ENCODE measurements around the gene GP2.

Gene GP2

DNA sequence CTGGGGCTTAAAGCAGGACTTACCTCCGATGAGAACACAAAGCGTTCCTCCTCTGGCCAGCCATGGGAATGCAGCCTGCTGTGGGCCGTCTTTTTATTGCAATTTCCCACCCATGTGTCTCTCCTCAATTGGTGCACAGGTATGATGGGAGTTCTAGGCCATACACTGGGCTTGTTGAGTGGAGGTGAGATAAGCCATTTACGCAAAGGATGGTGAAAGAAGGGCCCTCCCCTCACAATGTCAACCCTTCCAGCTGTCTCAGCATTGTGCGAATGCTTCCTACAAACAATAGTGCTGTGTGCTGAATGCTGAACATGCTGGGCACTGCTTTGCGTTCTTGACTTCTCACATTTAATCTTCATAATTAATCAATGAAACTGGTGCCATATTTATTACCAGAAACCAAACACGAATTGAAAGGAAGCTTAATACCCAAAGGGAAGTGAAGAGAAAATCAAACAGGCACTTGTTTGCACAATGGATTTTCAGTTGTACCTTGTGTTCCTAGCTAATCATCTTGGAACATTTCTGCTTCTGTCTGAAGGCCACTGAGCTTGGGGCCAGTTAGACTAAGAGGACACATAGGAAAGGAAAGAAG is at the start of gene GP2:
GP2 (minus strand) TSS at position 70 of the 598 bp plus-strand sequence. CDS start 1,082 bp downstream, outside the sequence.
- DNase-seq: no peak

DNA sequence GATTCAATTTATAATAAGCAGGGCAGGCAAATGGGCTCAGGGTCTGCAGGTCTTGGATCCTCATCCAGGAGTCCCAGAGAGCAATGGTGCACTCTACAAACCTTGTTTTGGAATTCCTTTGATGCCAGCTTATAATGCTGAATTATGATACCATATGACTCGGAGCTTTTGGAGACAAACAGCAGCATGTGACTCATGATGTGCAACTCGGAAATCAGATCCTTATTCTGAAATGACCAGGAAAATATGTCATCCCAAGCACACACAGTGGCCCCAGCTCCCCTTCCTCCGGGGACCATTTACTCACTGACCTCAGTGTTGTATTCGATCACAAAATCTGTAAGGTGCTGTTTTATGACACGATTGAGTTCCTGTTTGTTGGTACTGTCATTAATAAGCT is 45.4 kb upstream of the GP2 start:
- no peak for DNase-seq

DNA sequence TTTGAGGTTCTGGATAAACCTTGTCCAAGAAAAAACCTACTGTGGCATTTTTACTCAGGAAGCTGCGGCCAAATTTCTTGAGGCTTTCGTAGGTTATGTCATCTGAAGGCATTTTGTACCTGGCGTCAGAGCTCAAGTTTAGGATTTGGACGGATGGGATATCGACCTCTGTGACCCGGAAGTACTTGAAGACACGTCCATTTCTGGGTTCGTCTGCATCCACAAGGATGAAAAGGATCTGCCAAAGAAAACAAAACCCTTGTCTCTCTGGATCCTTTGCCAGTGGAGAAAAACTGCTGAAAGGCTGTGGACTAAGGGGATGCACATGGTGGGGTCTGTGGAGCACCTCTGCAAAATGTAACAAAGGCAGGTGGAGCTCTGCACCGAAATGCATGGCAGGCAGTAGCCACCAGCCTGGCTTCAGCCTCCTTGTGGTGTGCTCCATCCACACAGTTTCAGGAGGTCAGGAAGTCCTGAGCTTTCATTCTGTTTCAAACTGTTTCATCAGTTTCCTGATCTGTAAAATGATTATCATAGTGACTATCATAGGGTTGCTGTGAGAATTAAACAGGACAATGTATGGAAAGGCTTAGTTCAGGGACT is 42.2 kb upstream of the GP2 start:
- DNase-seq: no peak

DNA sequence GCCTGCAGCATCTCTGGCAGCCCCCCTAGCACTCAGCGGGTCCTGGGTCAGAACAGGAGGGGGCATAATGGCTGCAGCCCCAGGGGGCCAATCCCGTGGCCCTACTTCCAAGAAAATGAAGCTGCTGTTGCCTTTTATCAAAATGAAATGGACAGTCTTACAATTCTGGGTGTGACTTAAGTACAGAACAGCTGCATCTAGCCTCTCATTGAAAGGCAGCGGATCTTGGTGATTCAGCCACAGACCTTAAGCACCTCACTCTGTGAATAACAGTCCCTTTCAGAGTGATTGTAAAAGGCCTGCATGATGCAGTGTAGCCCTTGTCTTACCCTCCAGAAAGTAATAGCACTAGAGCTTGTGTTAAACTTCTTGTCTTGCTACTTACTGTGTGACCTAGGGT is 36.7 kb upstream of the GP2 start:
- no peak for DNase-seq

DNA sequence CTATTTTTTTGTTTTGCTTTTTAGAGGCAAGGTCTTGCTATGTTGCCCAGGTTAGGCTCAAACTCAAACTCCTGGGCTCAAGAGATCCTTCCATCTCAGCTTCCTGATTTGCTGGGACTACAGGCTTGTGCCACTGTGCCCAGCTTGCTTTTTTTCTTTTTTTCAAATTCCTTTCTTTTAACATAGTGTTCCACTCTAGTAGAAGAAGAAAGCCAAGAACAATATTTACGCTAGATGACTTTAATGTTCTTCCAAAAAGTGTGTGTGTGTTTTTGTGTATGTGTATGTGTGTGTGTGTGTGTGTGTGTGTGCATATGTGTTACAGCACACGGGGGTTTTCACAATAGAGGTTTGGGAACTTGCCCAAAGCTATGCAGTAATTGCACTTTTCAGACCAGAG is 35.9 kb upstream of the GP2 start:
- no peak for DNase-seq

DNA sequence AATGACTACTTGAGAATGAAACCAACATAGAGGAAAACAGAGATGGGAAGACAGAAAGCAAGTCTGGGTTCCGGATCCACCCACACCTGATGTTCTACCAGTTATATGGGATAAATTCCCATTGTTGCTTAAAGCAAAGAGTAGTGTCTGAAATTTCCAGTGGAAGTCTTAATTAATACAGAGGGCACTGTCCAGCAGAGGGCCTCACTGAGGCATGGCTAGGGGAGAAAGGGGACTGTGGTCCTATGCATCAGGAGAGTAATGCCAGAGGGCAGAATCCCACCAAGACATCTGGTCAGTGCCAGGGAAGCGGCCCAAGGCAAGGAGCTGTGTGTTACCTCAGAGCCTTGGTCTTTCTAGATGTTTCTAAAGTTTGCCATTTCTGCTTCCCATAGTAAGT is 32.7 kb upstream of the GP2 start:
- DNase-seq: no peak

DNA sequence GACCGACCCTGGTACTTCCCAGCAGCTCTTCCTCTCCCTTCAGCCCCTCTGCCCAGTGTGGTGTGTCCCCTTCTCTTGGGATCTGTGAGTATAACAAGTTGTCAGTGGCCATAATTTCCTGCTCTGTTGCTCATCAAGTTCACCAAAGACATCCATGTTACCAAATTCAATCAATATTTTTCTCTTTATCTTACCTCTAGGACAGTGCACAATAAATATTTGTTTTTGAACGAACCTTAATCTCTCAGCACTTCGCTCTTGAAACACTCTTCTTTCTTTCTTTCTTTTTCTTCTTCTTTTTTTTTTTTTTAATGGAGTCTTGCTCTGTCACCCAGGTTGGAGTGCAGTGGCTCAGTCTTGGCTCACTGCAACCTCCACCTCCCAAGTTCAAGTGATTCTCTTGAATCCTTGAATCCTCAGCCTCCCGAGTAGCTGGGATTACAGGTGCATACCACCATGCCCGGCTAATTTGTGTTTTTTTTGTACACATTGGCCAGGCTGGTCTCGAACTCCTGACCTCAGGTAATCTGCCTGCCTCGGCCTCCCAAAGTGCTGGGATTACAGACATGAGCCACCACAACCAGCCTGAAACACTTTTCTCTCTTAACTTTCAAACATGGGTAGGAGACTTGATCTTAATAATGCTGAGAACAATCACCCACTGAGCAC is 27.9 kb upstream of the GP2 start:
- no peak for DNase-seq

DNA sequence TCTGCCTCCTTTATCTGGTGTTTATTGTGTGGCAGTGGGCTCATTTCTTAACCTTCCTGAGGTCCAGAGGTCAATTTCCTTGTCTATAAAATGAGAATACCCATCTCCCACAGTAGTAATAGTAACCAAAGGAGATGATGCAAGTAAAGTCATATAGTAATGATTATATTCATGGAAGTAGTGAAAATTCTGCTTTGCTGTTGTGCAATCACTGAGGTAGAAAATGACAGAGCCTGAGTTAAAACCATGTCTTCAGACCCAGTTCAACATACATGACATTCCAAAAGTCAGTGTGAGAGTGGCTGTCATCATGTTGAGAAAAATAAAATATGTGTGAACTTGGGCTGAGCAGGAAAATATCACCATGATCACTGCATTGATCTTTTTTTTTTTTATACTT is 26.1 kb upstream of the GP2 start:
- no peak for DNase-seq

DNA sequence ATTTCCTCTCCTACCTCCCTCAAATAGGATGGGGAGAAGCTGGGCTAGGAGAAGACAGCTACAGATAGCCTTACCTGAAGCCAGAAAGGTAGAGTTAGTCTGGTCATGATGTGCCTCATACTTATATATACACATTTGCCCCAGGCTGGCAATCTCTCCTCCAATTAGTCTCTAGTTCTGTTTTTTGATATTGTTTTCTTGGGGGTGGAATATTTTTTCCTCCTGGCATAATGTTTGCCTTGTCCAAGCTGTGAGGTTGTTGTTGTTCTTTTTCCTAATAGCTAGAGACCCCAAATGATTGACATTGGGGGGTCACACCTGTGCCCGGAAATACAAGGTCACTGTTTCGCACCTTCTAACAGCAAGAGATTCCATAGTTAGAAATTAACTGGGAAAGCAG is 25.3 kb upstream of the GP2 start, which contains the start of gene UMOD:
UMOD (minus strand) TSS at position 101 of the 400 bp plus-strand sequence. CDS start 1,978 bp downstream, outside the sequence.
- DNase-seq: no peak

DNA sequence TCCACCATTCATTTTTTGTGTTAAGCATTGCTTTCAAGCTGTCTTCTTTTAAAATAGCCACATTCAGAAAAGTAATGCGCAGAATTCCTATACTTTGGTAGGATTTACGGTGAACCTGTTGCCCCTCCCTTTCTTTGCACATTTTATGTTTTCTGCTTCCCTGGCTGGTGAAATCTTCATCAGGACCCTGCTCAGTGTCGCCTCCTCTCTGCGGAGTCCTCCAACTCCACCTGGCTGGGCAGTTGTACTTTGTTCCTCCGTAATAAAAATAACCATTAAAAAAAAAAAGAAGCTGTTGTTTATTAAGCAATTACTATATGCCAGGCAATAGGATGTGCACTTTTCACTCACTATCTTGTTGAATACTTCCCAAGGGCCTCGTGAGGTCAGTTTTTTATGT is 22.3 kb upstream of the GP2 start:
- DNase-seq: no peak

DNA sequence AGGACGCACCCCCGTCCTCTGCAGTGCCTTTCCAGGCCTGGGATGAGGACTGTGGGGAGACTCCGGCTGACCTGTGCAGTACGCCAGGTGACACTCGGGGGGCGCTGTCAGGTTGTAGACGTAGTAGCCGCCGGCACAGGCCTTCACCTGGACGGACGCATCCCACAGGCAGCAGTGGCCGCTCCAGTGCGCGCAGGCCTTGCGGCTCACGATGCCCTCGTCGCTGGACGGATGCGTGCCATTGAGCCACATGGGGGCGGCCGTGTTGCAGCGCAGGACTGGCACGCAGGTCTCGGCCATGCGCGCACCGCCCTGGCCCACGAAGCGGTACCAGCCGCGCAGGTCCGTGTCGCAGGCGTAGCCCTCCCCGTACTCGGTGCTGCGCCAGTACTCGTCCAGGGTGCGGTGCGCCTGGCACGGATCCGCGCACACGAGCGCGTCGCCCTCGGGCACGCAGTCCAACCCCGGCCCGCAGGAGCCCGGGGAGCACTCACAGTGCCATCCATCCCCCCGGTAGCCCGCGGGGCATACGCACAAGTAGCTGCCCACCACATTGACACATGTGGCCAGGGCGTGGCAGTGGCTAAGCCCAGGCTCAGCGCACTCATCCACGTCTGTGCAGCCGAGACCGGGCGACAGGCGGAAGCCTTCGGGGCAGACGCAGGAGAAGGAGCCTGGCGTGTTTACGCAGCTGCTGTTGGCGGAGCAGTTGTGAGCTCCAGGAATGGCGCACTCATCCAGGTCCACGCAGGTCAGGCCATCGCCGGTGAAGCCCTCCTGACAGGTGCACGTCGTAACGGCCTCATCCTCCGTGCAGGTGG is 21.3 kb upstream of the GP2 start:
- no peak for DNase-seq

DNA sequence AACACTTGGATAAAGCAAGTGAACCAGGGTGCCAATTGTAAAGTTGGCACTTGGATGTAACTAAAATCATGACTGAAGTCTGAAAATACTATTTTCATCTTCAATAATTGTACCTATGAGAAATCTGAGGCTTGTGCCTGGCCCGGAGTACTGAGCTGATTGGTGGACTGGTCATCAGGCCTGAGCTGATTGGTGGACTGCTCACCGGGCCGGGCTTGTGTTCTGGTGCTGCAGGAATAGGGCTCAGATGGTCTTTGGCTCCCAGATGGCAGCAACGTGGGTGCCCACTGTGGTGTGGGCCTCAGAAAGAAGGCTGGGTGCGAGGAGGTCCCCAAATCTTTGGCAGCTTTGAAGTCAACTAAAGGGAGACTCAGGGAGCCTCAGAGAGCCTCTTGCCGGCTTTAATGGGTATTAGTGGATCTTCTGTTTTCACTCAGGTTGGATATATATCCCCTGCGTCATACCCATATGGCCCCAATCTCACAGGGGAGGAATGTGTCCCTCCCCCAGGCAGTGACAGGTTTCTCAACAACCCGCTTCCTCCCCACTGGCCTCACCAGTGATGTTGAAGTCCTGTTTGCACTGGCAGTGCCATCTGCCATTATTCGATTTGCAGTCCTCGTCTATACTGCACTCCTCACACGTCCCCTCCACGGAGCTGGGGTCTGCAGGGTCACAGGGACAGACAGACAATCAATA is 20.5 kb upstream of the GP2 start:
- no peak for DNase-seq

DNA sequence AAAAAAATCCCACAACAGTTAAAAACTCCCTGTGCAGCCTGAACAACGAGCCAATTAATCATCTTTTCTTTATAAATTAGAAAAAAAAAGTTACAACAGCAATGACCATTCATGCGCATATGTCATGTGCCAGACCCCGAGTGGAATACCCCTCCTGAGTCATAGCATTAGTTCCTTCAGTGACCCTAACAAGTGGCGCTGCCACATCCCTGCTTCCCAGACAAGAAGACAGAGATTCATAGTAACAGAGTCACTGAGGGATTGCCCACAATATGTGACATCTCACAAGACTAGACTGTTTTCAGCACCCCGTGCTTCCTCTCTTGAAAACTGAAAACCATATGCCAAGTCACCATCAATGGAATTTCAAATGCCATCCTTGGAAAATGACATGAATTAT is 17.3 kb upstream of the GP2 start:
- no peak for DNase-seq

DNA sequence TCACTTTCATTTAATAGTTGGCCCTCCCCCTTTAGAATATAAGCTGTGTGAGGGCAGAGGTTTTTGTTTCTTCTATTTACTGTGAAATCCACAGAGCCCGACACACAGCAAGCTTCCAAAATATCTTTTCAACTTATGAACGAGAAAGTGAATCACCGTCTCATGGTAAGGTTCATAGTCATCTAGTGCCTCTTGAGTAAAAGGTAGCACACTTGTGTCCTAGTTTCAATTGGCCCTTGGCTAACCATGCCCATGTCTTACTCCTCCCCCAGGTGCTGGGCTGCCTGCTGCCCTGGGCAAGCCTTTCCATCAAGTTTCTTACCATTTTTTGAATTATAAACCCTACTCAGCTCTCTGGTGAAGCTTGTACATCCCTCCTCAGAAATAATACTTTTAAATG is 12.4 kb upstream of the GP2 start:
- DNase-seq: no peak

DNA sequence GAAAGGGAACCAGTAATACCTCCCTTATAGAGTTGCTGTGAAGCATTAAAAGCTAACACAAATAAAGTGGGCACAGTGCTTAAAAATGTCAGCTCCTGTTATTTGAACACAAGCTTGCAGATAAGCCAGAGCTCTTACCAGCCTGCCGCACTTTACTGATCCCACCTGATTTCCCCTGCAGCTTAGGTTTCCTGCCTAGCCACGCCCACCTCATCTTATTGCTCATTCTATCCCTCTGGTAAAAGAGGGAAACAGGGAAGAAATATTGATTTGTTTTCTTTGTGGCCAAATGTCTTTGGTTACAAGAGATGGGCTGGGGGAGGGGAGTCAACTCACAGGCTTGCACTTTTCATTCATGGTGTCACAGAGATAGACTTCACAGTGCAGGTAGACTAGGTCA is 9.6 kb upstream of the GP2 start:
- no peak for DNase-seq

DNA sequence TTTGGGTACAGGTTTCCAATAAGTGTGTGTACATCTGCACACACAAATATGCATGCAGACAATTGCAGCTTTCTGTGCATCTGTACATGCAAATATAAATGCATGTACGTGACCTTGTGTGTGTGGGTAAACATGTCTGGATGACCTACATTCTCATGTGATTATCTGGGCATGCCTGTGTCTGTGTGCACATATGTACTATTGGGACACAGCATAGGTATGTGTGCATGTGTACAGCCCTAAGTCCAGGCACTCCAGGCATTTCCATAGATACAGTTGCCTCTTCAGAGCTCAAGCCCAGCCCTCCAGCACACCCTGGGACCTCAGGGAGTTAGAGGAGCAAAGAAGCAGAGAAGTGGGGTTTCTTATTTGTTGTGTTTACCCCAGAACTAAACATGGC is 7.1 kb upstream of the GP2 start:
- DNase-seq: no peak

DNA sequence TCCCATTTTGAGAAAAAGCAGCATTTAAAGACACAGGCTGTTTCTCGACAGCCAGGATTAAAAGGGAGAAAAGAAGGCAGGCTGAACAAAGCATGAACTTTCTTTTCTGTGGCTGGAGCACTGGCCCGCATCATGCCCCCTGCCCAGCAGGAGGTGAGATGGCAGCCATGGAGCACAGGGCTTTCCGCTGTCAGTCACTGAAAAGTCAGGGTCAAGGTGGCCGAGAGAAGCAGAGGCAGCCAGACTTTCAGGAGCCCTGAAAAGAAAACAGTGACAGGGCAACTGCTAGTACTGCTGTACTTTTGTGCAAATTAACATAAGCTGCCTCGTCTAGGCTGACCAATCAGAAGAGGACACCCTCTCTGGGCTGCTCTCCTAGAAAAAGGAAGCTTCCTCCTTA is 5.8 kb upstream of the GP2 start:
- no peak for DNase-seq

DNA sequence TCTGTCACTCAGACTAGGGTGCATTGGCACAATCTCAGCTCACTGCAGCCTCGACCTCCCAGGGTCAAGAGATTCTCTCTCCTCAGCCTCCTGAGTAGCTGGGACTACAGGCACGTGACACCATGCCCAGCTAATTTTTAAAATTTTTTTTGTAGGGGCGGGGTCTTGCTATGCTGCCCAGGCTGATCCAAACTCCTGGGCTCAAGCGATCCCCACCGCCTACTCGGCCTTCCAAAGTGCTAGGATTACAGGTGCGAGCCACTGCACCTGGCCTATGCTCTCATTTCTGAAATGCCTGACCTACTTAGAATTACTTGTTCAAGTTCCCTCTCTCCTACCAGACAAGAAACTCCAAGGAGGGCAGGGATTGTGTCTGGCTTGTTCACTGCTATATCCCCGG is 5.1 kb upstream of the GP2 start:
- DNase-seq: no peak

DNA sequence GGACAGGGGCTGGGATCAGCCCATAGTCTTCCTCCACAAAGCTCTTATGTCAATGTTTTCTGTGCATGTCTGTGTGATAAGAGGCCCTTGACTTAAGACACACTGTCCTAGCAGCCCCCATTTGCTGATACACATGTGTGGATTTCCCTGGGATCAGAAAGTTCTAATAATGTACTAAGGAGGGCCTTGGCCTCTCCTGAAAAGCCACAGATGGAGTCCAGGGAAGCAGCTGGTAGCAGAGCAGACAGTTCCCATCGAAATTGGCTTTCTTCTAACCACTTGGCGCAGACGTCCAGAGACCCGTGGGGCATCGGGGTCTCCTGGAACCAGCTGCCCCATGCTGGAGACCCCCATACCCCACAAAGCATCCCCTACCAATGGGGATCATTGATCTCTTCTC is 4.3 kb upstream of the GP2 start:
- no peak for DNase-seq

DNA sequence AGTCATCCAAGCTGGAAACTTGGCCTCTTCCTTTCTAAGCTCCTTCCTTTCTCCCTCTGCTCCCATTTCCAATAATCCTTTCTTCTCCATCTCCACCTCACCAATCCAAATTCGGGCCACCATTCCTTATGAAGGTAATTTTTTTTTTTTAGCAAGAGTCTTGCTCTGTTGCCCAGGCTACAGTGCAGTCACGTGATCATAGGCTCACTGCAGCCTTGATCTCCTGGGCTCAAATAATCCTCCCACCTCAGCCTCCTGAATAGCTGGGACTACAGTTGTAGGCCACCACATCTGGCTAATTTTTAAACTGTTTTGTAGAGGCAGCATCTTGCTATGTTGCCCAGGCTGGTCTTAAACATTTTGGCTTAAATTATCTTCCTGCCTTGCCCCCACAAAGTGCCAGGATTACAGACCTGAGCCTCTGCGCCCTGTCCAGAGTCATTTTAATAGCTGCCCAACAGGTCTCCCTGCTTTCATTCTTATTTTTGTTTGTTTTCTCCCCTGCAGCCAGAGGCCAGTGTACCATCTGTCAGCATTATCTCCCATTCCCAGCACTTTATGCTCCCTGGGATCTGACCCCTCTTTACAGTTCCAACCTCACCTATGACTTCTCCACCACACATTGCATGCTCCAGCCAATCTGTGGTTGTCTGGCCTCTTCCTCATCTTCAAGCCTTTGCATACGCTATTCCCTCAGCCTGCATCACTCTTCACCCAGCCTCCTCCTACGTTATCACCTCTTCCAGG is 2.3 kb upstream of the GP2 start:
- no peak for DNase-seq

DNA sequence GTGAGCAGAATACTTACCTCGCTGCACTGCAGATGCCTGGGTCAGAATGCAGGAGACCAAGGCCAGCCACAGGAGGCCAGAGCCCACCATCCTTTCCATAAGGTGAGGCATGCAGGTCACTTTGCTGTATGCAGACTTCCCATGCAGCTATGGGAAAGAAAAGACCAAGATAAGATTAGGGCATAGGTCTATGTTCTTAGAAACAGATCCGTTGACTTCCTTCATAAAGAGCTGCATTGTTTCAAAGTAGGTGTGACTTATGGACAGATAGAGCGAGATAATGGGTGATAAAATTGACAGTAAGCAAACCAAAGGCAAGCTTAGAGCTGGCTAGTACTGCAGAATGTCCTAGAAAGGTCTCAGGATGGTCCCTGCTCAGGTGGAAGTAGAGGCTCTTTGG is 992 bp downstream of the GP2 start:
- no peak for DNase-seq

DNA sequence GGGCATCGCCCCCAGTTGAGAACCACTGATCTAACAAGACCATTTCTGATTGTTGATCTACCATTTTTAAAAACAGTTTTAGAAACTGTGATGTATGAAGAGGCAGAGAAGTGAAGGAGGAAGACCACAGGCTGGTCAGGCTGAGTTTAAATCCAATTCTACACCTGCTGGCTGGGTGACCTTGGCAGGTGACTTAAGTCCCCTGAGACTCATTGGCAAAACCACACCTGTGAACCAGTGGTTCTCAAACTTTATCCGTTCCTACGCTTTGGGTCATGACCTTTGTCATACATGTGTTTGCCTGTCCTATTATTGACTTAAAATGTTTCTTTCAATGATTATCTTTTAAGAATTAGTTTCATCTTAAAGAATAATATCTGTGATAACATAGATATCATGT is 2.3 kb downstream of the GP2 start:
- no peak for DNase-seq
